ENCODE data around the gene SPPL2C.

The SPPL2C gene

GRCh38 chr17:45837187-45837586 lies 7.5 kb upstream of the SPPL2C start:
- no peaks in the 10 kb centered on the region for H3K4me1 ChIP-seq (ENCODE audit: insufficient read depth, low read length)
- no peaks in the 10 kb centered on the region for H3K9me3 ChIP-seq (ENCODE audit: control insufficient read depth, insufficient read depth, low read length)
- no peaks in the 10 kb centered on the region for H3K36me3 ChIP-seq (ENCODE audit: insufficient read depth, low read length)
- H3K9ac ChIP-seq (ENCODE audit: low read depth, low read length), result no peak overlapping the region

- no peaks in the 10 kb centered on the region for H3K9me3 ChIP-seq (ENCODE audit: control insufficient read depth, insufficient read depth, low read length)
- no peaks in the 10 kb centered on the region for H3K36me3 ChIP-seq (ENCODE audit: insufficient read depth, low read length)
- H3K4me1 ChIP-seq (ENCODE audit: insufficient read depth, low read length), result no peaks in the 10 kb centered on the region
- H3K9ac ChIP-seq (ENCODE audit: low read depth, low read length), result no peak overlapping the region
Measured at GRCh38 chr17:45837603-45838002, 7.1 kb upstream of the SPPL2C start.

GRCh38 chr17:45838751-45839295 lies 5.9 kb upstream of the SPPL2C start:
- H3K4me1 ChIP-seq (ENCODE audit: insufficient read depth, low read length), result no peaks in the 10 kb centered on the region
- H3K9ac ChIP-seq (ENCODE audit: low read depth, low read length), result no peak overlapping the region
- H3K36me3 ChIP-seq (ENCODE audit: insufficient read depth, low read length), result no peaks in the 10 kb centered on the region
- H3K9me3 ChIP-seq (ENCODE audit: control insufficient read depth, insufficient read depth, low read length), result no peaks in the 10 kb centered on the region

GRCh38 chr17:45839442-45839841 lies 5.2 kb upstream of the SPPL2C start:
- Histone ChIP-seq H3K9me3 (ENCODE audit: control insufficient read depth, insufficient read depth, low read length) (no peaks in the 10 kb centered on the region), H3K4me1 (ENCODE audit: insufficient read depth, low read length) (no peaks in the 10 kb centered on the region), H3K36me3 (ENCODE audit: insufficient read depth, low read length) (no peaks in the 10 kb centered on the region), H3K9ac (ENCODE audit: low read depth, low read length) (no peak overlapping the region)

GRCh38 chr17:45841186-45841585 lies 3.5 kb upstream of the SPPL2C start:
- no peaks in the 10 kb centered on the region for H3K36me3 ChIP-seq (ENCODE audit: insufficient read depth, low read length)
- no peak overlapping the region for H3K9ac ChIP-seq (ENCODE audit: low read depth, low read length)
- no peaks in the 10 kb centered on the region for H3K9me3 ChIP-seq (ENCODE audit: control insufficient read depth, insufficient read depth, low read length)
- no peaks in the 10 kb centered on the region for H3K4me1 ChIP-seq (ENCODE audit: insufficient read depth, low read length)

GRCh38 chr17:45841883-45842525 lies 2.7 kb upstream of the SPPL2C start:
- Histone ChIP-seq H3K36me3 (ENCODE audit: insufficient read depth, low read length) (no peaks in the 10 kb centered on the region), H3K9ac (ENCODE audit: low read depth, low read length) (no peak overlapping the region), H3K9me3 (ENCODE audit: control insufficient read depth, insufficient read depth, low read length) (no peaks in the 10 kb centered on the region), H3K4me1 (ENCODE audit: insufficient read depth, low read length) (no peaks in the 10 kb centered on the region)

- Histone ChIP-seq H3K9ac (ENCODE audit: low read depth, low read length) (no peak overlapping the region), H3K4me1 (ENCODE audit: insufficient read depth, low read length) (no peaks in the 10 kb centered on the region), H3K36me3 (ENCODE audit: insufficient read depth, low read length) (no peaks in the 10 kb centered on the region), H3K9me3 (ENCODE audit: control insufficient read depth, insufficient read depth, low read length) (no peaks in the 10 kb centered on the region)
Measured at GRCh38 chr17:45843722-45844121, 959 bp upstream of the SPPL2C start.

- Histone ChIP-seq H3K4me1 (ENCODE audit: insufficient read depth, low read length) (no peaks in the 10 kb centered on the region), H3K36me3 (ENCODE audit: insufficient read depth, low read length) (no peaks in the 10 kb centered on the region), H3K9ac (ENCODE audit: low read depth, low read length) (no peak overlapping the region), H3K9me3 (ENCODE audit: control insufficient read depth, insufficient read depth, low read length) (no peaks in the 10 kb centered on the region)
Measured at GRCh38 chr17:45845376-45846185, 900 bp downstream of the SPPL2C start.

GRCh38 chr17:45846223-45846622 lies 1.5 kb downstream of the SPPL2C start:
- Histone ChIP-seq H3K4me1 (ENCODE audit: insufficient read depth, low read length) (no peaks in the 10 kb centered on the region), H3K9me3 (ENCODE audit: control insufficient read depth, insufficient read depth, low read length) (no peaks in the 10 kb centered on the region), H3K36me3 (ENCODE audit: insufficient read depth, low read length) (no peaks in the 10 kb centered on the region), H3K9ac (ENCODE audit: low read depth, low read length) (no peak overlapping the region)

- Histone ChIP-seq H3K36me3 (ENCODE audit: insufficient read depth, low read length) (no peaks in the 10 kb centered on the region), H3K4me1 (ENCODE audit: insufficient read depth, low read length) (no peaks in the 10 kb centered on the region), H3K9me3 (ENCODE audit: control insufficient read depth, insufficient read depth, low read length) (no peaks in the 10 kb centered on the region), H3K9ac (ENCODE audit: low read depth, low read length) (no peak overlapping the region)
Measured at GRCh38 chr17:45846646-45847045, 2.0 kb downstream of the SPPL2C start.

- Histone ChIP-seq H3K9ac (ENCODE audit: low read depth, low read length) (no peak overlapping the region), H3K4me1 (ENCODE audit: insufficient read depth, low read length) (no peaks in the 10 kb centered on the region), H3K9me3 (ENCODE audit: control insufficient read depth, insufficient read depth, low read length) (no peaks in the 10 kb centered on the region), H3K36me3 (ENCODE audit: insufficient read depth, low read length) (no peaks in the 10 kb centered on the region)
Measured at GRCh38 chr17:45847101-45847500, 2.4 kb downstream of the SPPL2C start.

- no peaks in the 10 kb centered on the region for H3K9me3 ChIP-seq (ENCODE audit: control insufficient read depth, insufficient read depth, low read length)
- H3K9ac ChIP-seq (ENCODE audit: low read depth, low read length), result no peak overlapping the region
- H3K36me3 ChIP-seq (ENCODE audit: insufficient read depth, low read length), result no peaks in the 10 kb centered on the region
- no peaks in the 10 kb centered on the region for H3K4me1 ChIP-seq (ENCODE audit: insufficient read depth, low read length)
Measured at GRCh38 chr17:45847747-45848146, 3.1 kb downstream of the SPPL2C start.

- H3K9me3 ChIP-seq (ENCODE audit: control insufficient read depth, insufficient read depth, low read length), result no peaks in the 10 kb centered on the region
- H3K9ac ChIP-seq (ENCODE audit: low read depth, low read length), result no peak overlapping the region
- H3K4me1 ChIP-seq (ENCODE audit: insufficient read depth, low read length), result no peaks in the 10 kb centered on the region
- H3K36me3 ChIP-seq (ENCODE audit: insufficient read depth, low read length), result no peaks in the 10 kb centered on the region
Measured at GRCh38 chr17:45848405-45848804, 3.7 kb downstream of the SPPL2C start.

GRCh38 chr17:45848868-45849535 lies 4.3 kb downstream of the SPPL2C start:
- H3K9me3 ChIP-seq (ENCODE audit: control insufficient read depth, insufficient read depth, low read length), result no peaks in the 10 kb centered on the region
- H3K9ac ChIP-seq (ENCODE audit: low read depth, low read length), result no peak overlapping the region
- H3K4me1 ChIP-seq (ENCODE audit: insufficient read depth, low read length), result no peaks in the 10 kb centered on the region
- no peaks in the 10 kb centered on the region for H3K36me3 ChIP-seq (ENCODE audit: insufficient read depth, low read length)

Data from ES-I3 (cell line).